ENCODE data around the gene PDE4D. TPM values are rescaled to one million over a fixed set of nuclear protein-coding genes. Genes with fewer than 3 reads are reported as not detected.

PDE4D gene
- total and polyA plus RNA-seq, 9 donors: 21.1 to 65.9 (median 33.0) TPM

GRCh38 chr5:59354274-59354673 lies 539.3 kb downstream of the PDE4D start:
- H3K4me1 ChIP-seq (ENCODE audit: control insufficient read depth, insufficient read depth, low read length): peaks cover 15% of the 10 kb centered on the region
- DNase-seq: no peak
- no peaks in the 10 kb centered on the region for H3K9me3 ChIP-seq (replicated peaks; ENCODE audit: control insufficient read depth, low read depth, low read length)
- H3K27me3 ChIP-seq (ENCODE audit: control insufficient read depth, insufficient read depth, low read length): no peaks in the 10 kb centered on the region
- no peak overlapping the region for H3K27ac ChIP-seq (ENCODE audit: low read length)
- no CpG with 5 or more reads among the region's 5 CpGs for WGBS (ENCODE audit: insufficient coverage)
- no peaks in the 10 kb centered on the region for H3K36me3 ChIP-seq (ENCODE audit: control insufficient read depth, insufficient read depth, low read length)
- H3K4me3 ChIP-seq (ENCODE audit: low read length): no peak overlapping the region

GRCh38 chr5:59351076-59351794 lies 542.3 kb downstream of the PDE4D start:
- DNase-seq: peak; percentile 95
- no CpG with 5 or more reads among the region's 4 CpGs for WGBS (ENCODE audit: insufficient coverage)
- H3K4me3 ChIP-seq (ENCODE audit: low read length): no peak overlapping the region

GRCh38 chr5:59348189-59348588 lies 545.3 kb downstream of the PDE4D start:
- no peaks in the 10 kb centered on the region for H3K9me3 ChIP-seq (replicated peaks; ENCODE audit: control insufficient read depth, low read depth, low read length)
- peaks cover 5% of the 10 kb centered on the region for H3K4me1 ChIP-seq (ENCODE audit: control insufficient read depth, insufficient read depth, low read length)
- H3K27ac ChIP-seq (ENCODE audit: low read length): no peak overlapping the region
- no peak overlapping the region for H3K4me3 ChIP-seq (ENCODE audit: low read length)
- DNase-seq: no peak
- H3K36me3 ChIP-seq (ENCODE audit: control insufficient read depth, insufficient read depth, low read length): no peaks in the 10 kb centered on the region
- no peaks in the 10 kb centered on the region for H3K27me3 ChIP-seq (ENCODE audit: control insufficient read depth, insufficient read depth, low read length)

More at GRCh38 chr5:59351076-59351794, 542.3 kb downstream of the PDE4D start:
- no peaks in the 10 kb centered on the region for H3K27me3 ChIP-seq (ENCODE audit: control insufficient read depth, insufficient read depth, low read length)
- H3K36me3 ChIP-seq (ENCODE audit: control insufficient read depth, insufficient read depth, low read length): no peaks in the 10 kb centered on the region
- H3K9me3 ChIP-seq (replicated peaks; ENCODE audit: control insufficient read depth, low read depth, low read length): no peaks in the 10 kb centered on the region
- peaks cover 5% of the 10 kb centered on the region for H3K4me1 ChIP-seq (ENCODE audit: control insufficient read depth, insufficient read depth, low read length)
- H3K27ac ChIP-seq (ENCODE audit: low read length): peak overlapping the region; percentile 64

GRCh38 chr5:59346982-59347381 lies 546.5 kb downstream of the PDE4D start:
- no peaks in the 10 kb centered on the region for H3K36me3 ChIP-seq (ENCODE audit: control insufficient read depth, insufficient read depth, low read length)
- H3K9me3 ChIP-seq (replicated peaks; ENCODE audit: control insufficient read depth, low read depth, low read length): no peaks in the 10 kb centered on the region
- H3K27ac ChIP-seq (ENCODE audit: low read length): no peak overlapping the region
- peaks cover 5% of the 10 kb centered on the region for H3K4me1 ChIP-seq (ENCODE audit: control insufficient read depth, insufficient read depth, low read length)
- DNase-seq: no peak
- H3K27me3 ChIP-seq (ENCODE audit: control insufficient read depth, insufficient read depth, low read length): no peaks in the 10 kb centered on the region
- H3K4me3 ChIP-seq (ENCODE audit: low read length): no peak overlapping the region
- no CpG with 5 or more reads among the region's 1 CpG for WGBS (ENCODE audit: insufficient coverage)

- Histone ChIP-seq H3K4me1 (ENCODE audit: control insufficient read depth, insufficient read depth, low read length) (peaks cover 2% of the 10 kb centered on the region), H3K27me3 (ENCODE audit: control insufficient read depth, insufficient read depth, low read length) (no peaks in the 10 kb centered on the region), H3K9me3 (replicated peaks; ENCODE audit: control insufficient read depth, low read depth, low read length) (no peaks in the 10 kb centered on the region), H3K36me3 (ENCODE audit: control insufficient read depth, insufficient read depth, low read length) (no peaks in the 10 kb centered on the region), H3K4me3 (ENCODE audit: low read length) (no peak overlapping the region), H3K27ac (ENCODE audit: low read length) (no peak overlapping the region)
- 94% methylated on average over 3 of the region's 7 CpGs for WGBS (ENCODE audit: insufficient coverage)
- no peak for DNase-seq
Observed at GRCh38 chr5:59346514-59346913, 547.0 kb downstream of the PDE4D start.

GRCh38 chr5:59342181-59342580 lies 551.3 kb downstream of the PDE4D start:
- WGBS (ENCODE audit: insufficient coverage): no CpG with 5 or more reads among the region's 3 CpGs
- no peak for DNase-seq
- no peak overlapping the region for H3K27ac ChIP-seq (ENCODE audit: low read length)
- H3K36me3 ChIP-seq (ENCODE audit: control insufficient read depth, insufficient read depth, low read length): no peaks in the 10 kb centered on the region
- H3K9me3 ChIP-seq (replicated peaks; ENCODE audit: control insufficient read depth, low read depth, low read length): no peaks in the 10 kb centered on the region
- H3K4me3 ChIP-seq (ENCODE audit: low read length): no peak overlapping the region
- H3K4me1 ChIP-seq (ENCODE audit: control insufficient read depth, insufficient read depth, low read length): no peaks in the 10 kb centered on the region
- H3K27me3 ChIP-seq (ENCODE audit: control insufficient read depth, insufficient read depth, low read length): no peaks in the 10 kb centered on the region

GRCh38 chr5:59341760-59342159 lies 551.8 kb downstream of the PDE4D start:
- no peaks in the 10 kb centered on the region for H3K36me3 ChIP-seq (ENCODE audit: control insufficient read depth, insufficient read depth, low read length)
- WGBS (ENCODE audit: insufficient coverage): no CpG with 5 or more reads among the region's 4 CpGs
- H3K4me1 ChIP-seq (ENCODE audit: control insufficient read depth, insufficient read depth, low read length): no peaks in the 10 kb centered on the region
- no peak for DNase-seq
- no peak overlapping the region for H3K27ac ChIP-seq (ENCODE audit: low read length)
- H3K4me3 ChIP-seq (ENCODE audit: low read length): no peak overlapping the region
- H3K9me3 ChIP-seq (replicated peaks; ENCODE audit: control insufficient read depth, low read depth, low read length): no peaks in the 10 kb centered on the region
- H3K27me3 ChIP-seq (ENCODE audit: control insufficient read depth, insufficient read depth, low read length): no peaks in the 10 kb centered on the region

GRCh38 chr5:59341155-59341554 lies 552.4 kb downstream of the PDE4D start:
- H3K4me3 ChIP-seq (ENCODE audit: low read length): no peak overlapping the region
- H3K27me3 ChIP-seq (ENCODE audit: control insufficient read depth, insufficient read depth, low read length): no peaks in the 10 kb centered on the region
- DNase-seq: no peak
- H3K36me3 ChIP-seq (ENCODE audit: control insufficient read depth, insufficient read depth, low read length): no peaks in the 10 kb centered on the region
- no peak overlapping the region for H3K27ac ChIP-seq (ENCODE audit: low read length)
- no peaks in the 10 kb centered on the region for H3K9me3 ChIP-seq (replicated peaks; ENCODE audit: control insufficient read depth, low read depth, low read length)
- no CpG with 5 or more reads among the region's 2 CpGs for WGBS (ENCODE audit: insufficient coverage)
- H3K4me1 ChIP-seq (ENCODE audit: control insufficient read depth, insufficient read depth, low read length): no peaks in the 10 kb centered on the region

GRCh38 chr5:59340637-59341036 lies 552.9 kb downstream of the PDE4D start:
- no CpG with 5 or more reads among the region's 1 CpG for WGBS (ENCODE audit: insufficient coverage)
- H3K4me3 ChIP-seq (ENCODE audit: low read length): no peak overlapping the region
- no peak for DNase-seq
- no peaks in the 10 kb centered on the region for H3K4me1 ChIP-seq (ENCODE audit: control insufficient read depth, insufficient read depth, low read length)
- H3K27me3 ChIP-seq (ENCODE audit: control insufficient read depth, insufficient read depth, low read length): no peaks in the 10 kb centered on the region
- no peaks in the 10 kb centered on the region for H3K9me3 ChIP-seq (replicated peaks; ENCODE audit: control insufficient read depth, low read depth, low read length)
- no peaks in the 10 kb centered on the region for H3K36me3 ChIP-seq (ENCODE audit: control insufficient read depth, insufficient read depth, low read length)
- H3K27ac ChIP-seq (ENCODE audit: low read length): no peak overlapping the region

- no peak for DNase-seq
- Histone ChIP-seq H3K9me3 (replicated peaks; ENCODE audit: control insufficient read depth, low read depth, low read length) (no peaks in the 10 kb centered on the region), H3K4me1 (ENCODE audit: control insufficient read depth, insufficient read depth, low read length) (no peaks in the 10 kb centered on the region), H3K27me3 (ENCODE audit: control insufficient read depth, insufficient read depth, low read length) (no peaks in the 10 kb centered on the region), H3K27ac (ENCODE audit: low read length) (no peak overlapping the region), H3K4me3 (ENCODE audit: low read length) (no peak overlapping the region), H3K36me3 (ENCODE audit: control insufficient read depth, insufficient read depth, low read length) (no peaks in the 10 kb centered on the region)
- WGBS (ENCODE audit: insufficient coverage): no CpG with 5 or more reads among the region's 8 CpGs
Observed at GRCh38 chr5:59337240-59337639, 556.3 kb downstream of the PDE4D start.

- no peak overlapping the region for H3K4me3 ChIP-seq (ENCODE audit: low read length)
- H3K4me1 ChIP-seq (ENCODE audit: control insufficient read depth, insufficient read depth, low read length): no peaks in the 10 kb centered on the region
- DNase-seq: no peak
- no CpG with 5 or more reads among the region's 1 CpG for WGBS (ENCODE audit: insufficient coverage)
- no peaks in the 10 kb centered on the region for H3K27me3 ChIP-seq (ENCODE audit: control insufficient read depth, insufficient read depth, low read length)
- H3K27ac ChIP-seq (ENCODE audit: low read length): no peak overlapping the region
- no peaks in the 10 kb centered on the region for H3K36me3 ChIP-seq (ENCODE audit: control insufficient read depth, insufficient read depth, low read length)
- no peaks in the 10 kb centered on the region for H3K9me3 ChIP-seq (replicated peaks; ENCODE audit: control insufficient read depth, low read depth, low read length)
Observed at GRCh38 chr5:59335544-59335943, 558.0 kb downstream of the PDE4D start.
